ENCODE results near the gene LOC128125822. TPM values are rescaled to one million over a fixed set of nuclear protein-coding genes. Genes with fewer than 3 reads are reported as not detected.

Gene LOC128125822

GRCh38 chr6:63615590-63615989 is 43.3 kb downstream of the LOC128125822 start:
- H3K36me3 ChIP-seq (ENCODE audit: control insufficient read depth in 2 of 3, insufficient read depth in 3 of 3, low read length in 3 of 3), result no peaks in the 10 kb centered on the region
- no peaks in the 10 kb centered on the region for H3K27me3 ChIP-seq (ENCODE audit: control insufficient read depth, insufficient read depth, low read length)
- no peak overlapping the region for H3K27ac ChIP-seq (ENCODE audit: low read depth in 2 of 2, low read length in 2 of 2)
- no peaks in the 10 kb centered on the region for H3K4me1 ChIP-seq (ENCODE audit: control insufficient read depth in 2 of 3, insufficient read depth in 2 of 3, low read depth in 1 of 3, low read length in 3 of 3)
- H3K9ac ChIP-seq (ENCODE audit: low read length in 3 of 3), result no peak overlapping the region
- DNase-seq (no peak), FAIRE-seq (no peak)
- no peaks in the 10 kb centered on the region for H3K9me3 ChIP-seq (ENCODE audit: control insufficient read depth in 2 of 3, insufficient read depth in 1 of 3, low read length in 3 of 3)
- no peak for TF ChIP-seq CTCF (IDR thresholded peaks at IDR 0.05; ENCODE audit: borderline replicate concordance, extremely low read depth, insufficient read depth)
- intact Hi-C loops (cut with DNase I), result no loop called here
- no peak overlapping the region for H3K4me3 ChIP-seq (ENCODE audit: low read length in 3 of 3)

Other genes with a start within 250 kb of the LOC128125822 start
- 43.7 TPM for gene PTP4A1, start within 50 bp of the LOC128125822 start, total RNA-seq
- gene PTP4A1, start within 50 bp of the LOC128125822 start, polyA plus RNA-seq (ENCODE audit: insufficient read depth, low read depth, low replicate concordance), result 16.5 TPM
- gene PHF3, start 63.3 kb downstream of the LOC128125822 start, total RNA-seq, result 58.3 TPM
- 9.5 TPM for gene PHF3, start 63.3 kb downstream of the LOC128125822 start, polyA plus RNA-seq (ENCODE audit: insufficient read depth, low read depth, low replicate concordance)